Epidermal melanocyte (primary cell): ENCODE results near the gene DUSP14.
"Not testable (repeated sequence)": the region's sequence is repeated elsewhere in the genome, so short reads cannot be mapped to it uniquely, and the experiment has no call there.

Experiments
- DNase-seq: peaks from one replicate; pipeline ENCODE4 v3.0.0; 2011; ENCODE audit warnings: low spot score; ENCODE audit not compliant: insufficient read length

Gene DUSP14, protein sequence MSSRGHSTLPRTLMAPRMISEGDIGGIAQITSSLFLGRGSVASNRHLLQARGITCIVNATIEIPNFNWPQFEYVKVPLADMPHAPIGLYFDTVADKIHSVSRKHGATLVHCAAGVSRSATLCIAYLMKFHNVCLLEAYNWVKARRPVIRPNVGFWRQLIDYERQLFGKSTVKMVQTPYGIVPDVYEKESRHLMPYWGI

DNA sequence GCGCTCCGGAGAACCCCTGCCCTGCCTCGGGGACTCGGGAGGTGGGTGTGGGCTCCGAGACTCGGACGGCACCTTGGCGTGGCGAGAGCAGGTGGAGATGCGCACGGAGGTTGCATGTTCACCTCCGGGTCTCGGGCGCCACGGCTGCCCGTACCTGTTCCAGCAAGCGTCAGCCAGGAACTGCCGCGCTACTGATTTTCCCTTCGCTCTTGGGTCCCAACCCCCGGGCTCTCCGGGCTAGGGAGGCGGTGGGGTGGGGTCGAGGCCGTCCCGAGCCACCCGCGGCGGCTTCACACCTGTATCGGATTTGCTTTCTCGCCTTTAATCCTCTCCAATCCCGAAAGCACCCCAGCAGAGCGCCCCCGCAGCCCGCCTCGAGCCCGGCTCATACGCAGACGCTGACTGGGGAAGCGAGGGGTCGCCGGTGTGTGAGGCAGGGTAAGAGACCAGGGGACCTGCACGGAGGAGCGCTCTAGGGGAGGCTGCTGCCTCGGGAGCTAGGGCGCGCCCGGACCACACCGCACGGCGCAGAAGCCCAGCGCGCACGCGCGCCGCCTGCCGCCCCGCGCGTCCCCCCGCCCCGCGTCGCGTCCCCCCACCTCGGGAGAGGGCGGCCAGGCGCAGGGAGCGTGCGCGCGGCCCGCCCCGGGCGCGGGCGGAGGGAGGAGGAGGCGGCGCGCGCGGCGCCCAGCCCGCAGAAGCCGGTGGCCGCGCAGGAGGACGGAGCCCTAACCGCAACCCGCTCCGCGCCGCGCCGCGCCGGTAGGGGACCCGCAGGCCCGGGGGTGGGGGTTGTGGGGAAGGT, at the start of gene DUSP14:
TSS of gene DUSP14 (plus strand) at position 695 of the 805 bp plus-strand sequence. CDS start 22,382 bp downstream, outside the sequence.
- DNase-seq = peak; percentile 74

DNA sequence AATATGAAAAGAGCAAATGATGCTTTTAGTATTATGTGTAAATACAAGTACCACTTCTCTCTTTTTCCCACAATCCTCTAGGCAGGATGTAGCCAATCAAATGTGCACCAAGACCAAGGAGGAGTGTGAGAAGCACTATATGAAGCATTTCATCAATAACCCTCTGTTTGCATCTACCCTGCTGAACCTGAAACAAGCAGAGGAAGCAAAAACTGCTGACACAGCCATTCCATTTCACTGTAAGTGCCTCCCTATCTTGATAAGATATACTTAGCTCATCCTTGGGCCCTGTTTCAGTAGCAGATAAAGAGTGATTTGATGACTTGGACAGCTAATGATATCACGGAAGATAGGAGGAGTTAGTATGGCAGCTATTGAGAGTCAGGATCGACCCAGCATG, 49.3 kb upstream of the DUSP14 start:
- DNase-seq = no peak

DNA sequence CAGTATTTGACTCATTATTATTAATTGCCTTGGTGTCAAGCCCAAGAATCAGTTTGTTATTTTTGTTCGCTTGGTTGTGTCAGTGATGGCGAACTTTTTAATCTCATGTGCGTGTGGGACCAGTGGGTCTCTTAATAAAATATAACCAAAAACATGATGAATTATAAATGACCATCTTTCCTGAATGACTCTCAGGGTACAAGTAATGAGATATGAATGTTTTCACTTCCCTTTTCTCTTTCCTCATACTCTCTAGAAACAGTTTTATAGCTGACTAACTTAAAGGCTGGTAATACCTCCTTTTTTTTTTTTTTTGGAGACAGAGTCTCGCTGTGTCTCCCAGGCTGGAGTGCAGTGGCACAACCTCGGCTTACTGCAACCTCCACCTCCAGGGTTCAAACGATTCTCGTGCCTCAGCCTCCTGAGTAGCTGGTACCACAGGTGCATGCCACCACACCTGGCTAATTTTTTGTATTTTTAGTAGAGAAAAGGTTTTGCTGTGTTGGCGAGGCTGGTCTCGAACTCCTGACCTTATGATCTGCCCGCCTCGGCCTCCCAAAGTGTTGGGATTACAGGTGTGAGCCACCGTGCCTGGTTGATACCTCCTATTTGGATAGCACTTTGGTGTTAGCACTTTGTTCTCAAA, 48.2 kb upstream of the DUSP14 start:
- not testable (repeated sequence) for DNase-seq

DNA sequence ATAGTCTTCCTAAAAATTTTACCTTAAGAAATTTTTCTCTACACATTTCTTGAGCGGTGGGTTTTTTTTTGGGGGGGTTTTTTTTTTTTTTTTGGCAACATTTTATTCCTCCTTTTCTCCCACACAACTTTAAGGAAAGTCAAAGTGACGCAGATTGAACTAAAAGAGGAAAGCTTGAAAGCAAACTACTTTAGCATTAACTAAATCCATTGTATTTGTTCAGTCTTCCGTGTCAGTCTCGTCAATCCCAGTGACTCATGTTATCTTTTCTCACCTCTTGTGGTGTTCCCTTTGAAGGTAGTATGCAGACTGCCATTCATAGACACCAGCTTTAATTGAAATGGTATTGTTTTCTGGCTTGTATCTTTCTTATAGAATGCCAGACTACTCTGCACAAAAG, 43.7 kb upstream of the DUSP14 start:
- DNase-seq = no peak

DNA sequence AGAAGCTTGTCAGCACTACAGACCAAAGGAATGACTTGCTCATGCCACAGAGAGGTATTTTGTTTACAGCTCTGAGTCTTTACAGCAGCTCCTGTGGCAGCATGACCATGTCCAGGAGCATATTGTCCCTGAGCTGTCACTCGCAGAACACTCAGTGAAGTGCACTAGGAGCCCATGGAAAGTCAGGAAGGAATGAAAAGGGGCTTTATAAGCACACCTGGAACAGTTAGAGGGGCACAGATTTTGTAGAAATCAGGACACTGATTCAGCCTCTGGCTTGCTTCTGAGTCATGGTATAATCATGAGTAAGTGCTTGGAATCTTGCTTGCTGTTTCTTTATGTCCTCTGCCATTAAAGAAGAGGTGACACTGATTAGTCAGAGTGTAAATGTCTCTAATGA, 42.0 kb upstream of the DUSP14 start:
- no peak for DNase-seq

DNA sequence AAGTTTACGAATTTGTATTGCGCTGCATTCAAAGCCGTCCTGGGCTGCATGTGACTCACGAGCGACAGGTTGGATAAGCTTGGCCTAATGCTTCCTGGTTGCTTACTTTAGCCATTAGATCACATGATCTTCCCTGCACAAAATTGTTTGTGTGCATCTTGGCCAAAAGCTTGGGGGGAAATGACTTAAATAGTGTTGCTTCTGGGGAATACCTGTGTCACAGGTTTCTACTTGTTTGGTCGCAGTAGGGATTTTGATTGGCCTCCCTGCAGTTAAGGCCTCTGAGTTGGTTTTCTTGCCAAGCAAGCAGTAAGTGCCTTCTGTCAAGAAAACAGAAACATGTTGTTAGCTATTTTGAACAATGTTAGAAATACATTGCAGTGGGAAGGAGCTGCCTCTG, 39.6 kb upstream of the DUSP14 start:
- no peak for DNase-seq

DNA sequence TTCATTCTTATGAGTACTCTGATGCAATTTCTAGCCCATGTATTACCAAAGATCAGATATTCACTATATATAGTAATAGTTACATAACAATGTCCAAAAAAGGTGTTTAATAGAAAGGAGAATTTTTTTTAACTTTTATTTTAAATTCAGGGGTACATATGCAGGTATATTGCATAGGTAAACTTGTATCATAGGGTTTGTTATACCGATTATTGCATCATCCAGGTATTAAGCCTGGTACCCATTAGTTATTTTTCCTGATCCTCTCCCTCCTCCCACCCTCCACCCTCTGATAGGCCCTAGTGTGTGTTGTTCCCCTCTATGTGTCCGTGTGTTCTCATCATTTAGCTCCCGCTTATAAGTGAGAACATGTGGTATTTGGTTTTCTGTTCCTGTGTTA, 31.9 kb upstream of the DUSP14 start:
- not testable (repeated sequence) for DNase-seq

DNA sequence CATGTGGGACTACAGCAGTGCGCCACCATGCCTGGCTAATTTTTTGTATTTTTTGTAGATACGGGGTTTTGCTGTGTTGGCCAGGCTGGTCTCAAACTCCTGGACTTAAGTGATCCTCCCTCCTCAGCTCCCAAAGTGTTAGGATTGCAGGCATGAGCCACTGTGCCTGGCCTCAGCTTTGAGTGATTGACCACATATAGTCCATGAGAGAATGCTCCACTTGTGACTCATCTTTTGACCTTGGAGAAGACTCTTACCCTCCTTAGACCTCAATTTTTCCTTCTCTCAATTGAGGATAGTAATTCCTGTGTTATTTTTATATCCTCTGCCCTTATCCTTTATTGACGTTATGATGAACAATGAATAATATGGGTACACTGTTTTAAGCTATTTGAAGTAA, 30.9 kb upstream of the DUSP14 start:
- no peak for DNase-seq

DNA sequence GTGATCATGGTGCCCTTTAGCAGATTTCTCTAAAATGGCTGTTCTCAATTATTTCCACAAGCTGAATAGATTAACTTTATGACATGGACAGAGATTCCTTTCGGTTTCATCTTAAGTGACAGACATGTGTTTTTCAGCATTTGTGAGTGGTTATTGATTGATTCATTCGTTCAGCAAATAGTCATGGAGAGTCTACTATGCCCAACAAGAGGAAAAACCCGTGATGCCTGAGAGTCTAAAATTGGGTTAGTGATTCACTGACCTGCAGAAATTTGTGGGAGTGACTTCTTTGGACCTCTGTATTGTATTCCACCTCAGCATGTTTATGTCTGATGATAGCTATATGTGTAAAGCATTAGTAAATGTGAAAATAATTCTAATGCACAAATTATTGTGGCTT, 28.0 kb upstream of the DUSP14 start:
- DNase-seq = no peak

DNA sequence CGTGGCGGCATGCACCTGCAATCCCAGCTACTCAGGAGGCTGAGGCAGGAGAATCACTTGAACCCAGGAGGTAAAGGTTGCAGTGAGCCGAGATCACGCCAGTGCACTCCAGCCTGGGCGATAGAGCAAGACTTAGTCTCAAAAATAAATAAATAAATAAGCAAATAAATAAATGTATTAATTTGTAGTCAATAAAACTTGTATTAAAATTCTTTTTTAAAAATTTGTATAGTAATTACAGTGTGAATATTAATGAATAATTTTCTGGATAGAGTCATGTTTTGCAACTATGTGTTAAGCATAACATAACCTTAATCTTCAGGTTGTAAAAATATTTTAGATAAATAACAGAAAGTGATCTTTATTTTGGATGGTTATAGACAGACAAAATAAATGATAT, 27.2 kb upstream of the DUSP14 start:
- no peak for DNase-seq

DNA sequence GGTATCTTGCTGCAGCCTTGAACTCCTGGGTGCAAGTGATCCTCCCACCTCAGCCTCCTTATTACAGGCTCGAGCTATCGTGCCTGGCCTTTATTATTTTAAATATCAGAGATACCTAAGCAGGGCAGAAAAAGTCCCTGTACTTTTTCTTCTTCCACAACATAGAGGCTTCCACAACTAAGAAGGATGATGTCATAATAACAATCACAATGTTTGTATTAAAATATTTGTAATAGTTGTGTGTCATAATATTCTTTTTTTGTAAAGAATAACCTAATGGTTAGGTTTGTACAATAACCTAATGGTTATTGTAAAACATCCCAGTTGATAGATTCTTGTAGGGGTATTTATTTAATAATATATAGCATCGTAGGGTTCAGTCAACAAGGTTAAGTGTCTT, 26.7 kb upstream of the DUSP14 start:
- no peak for DNase-seq

DNA sequence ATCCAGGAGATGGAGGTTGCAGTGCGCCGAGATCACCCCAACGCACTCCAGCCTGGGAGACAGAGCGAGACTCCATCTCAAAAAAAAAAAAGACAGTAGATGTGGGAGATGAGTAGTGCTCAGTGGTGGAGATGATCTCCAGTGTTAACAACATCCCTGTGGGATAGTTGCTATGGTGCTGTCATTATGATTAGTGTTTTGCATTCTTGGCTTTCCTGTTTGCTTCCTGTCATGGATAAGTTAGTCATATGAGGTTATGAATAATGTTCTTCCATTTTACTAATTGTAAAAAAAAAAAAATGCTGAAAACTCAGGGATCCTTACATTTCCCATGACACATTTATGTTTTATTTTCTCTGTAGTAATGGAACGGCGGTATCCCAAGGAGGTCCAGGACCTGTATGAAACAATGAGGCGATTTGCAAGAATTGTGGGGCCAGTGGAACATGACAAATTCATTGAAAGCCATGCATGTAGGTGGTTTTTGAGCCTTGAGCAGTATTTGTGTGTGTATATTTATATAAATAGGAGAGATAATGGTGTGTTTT, 24.5 kb upstream of the DUSP14 start:
- no peak for DNase-seq

DNA sequence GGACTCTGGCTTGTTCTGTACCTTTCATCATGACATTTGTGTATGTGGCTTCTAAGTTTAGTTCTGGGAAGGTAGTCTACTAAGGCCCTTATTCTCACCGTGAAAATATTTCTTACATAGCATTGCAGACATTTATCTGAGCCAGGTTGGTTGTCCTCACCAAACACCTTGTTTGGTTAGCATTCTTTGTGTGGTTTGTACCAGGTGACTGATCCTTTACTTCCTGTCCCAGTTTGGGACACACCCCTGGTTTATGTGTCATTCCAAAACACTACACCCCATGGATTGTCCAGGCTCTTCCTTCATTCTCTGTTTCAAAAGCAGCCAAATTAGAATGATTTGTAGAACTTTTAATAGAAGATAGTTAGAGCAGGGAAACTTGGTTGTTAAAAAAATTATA, 23.2 kb upstream of the DUSP14 start:
- DNase-seq = no peak

DNA sequence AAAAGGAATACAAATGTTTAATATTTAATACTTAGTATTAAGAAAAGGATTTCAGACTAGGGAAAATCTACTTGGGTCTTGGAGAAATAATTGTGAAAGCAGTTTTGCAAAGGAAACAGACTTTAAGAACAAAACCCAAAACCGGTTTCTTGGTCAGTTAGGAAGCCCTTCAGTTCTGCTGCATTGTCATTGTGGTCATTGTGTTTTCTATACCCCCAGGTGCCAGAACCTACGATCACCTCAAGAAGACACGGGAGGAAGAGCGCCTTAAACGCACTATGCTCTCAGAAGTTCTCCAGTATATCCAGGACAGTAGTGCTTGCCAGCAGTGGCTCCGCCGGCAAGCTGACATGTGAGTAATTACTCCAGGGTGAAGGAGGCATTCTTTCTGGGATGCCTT, 19.5 kb upstream of the DUSP14 start:
- no peak for DNase-seq

DNA sequence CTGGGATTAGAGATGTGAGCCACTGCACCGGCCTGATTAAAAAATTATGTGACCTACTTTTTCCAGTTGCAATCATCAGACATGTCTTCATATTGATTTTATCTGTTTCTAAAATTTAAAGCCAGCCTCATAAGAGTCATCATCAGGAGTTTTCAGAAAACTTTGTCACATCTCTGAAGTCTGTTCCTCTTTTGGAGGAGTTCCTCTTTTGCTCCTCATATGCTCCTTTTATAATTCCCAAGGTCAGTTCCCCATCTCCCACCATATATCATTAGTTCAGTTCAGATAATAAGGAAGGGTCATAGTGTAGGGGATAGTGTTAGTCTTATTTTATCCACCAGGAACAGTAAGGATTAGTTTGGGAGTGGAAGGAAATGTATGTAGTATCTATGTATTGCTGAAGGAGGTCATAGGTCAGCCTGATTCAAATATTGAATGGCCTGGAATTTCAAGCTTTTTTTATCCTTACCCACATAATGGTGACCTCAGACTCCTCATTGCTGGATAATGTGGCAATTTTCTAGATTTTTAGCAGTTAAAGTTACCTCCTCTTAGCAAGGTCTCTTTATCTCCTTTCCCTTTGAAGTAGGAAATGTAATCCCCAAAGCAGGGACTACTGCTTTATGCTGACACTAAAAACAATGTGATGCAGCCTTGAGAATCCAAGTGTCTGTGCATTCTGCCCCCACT, 13.8 kb upstream of the DUSP14 start:
- no peak for DNase-seq

DNA sequence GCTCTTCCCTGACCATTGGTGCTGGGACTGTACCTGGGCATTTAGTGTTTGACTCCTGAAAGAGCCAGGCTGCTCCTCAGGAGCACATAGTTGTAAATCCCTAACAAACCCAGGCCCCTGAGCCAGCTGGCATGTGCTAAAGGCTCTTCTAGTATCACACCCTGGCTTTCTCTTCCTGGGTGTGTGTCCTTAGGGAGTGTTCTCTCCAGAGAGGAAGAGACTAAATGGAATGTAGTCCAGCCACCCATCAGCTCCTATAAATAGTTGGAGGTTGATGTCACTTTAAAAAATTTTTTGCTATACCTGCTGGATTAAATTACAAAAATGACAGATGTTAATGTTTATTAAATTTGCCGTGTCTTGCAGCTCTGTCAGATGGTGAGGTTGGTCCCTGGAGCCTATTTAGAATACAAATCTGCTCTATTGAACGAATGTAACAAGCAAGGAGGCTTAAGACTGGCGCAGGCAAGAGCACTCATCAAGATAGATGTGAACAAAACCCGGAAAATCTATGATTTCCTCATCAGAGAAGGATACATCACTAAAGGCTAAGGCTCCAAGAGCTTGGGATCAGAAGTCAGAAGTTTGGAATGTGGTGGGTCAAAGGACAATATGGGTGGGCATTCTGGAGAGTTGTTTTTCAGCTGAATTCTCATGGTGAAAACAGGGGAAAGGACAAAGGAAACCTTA, 13.1 kb upstream of the DUSP14 start:
- DNase-seq = no peak

DNA sequence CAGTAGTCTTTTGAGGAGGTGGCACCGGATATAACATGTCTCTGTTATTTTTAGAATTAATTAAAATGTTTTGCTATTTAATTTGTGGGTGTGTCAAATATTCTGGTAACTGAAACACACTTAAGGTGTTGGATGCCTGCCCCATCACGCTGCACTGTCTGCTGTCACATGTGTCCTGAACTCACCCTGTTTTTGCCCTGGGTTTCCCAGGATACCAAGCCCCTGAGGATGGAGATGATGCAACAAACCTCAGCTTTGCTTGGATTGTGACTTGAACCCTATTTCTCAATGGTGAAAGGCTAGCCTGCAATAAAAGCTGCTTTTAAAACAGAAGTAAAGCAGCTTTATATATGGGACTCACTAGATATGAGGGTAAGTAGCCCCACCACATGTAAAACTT, 11.5 kb upstream of the DUSP14 start:
- DNase-seq = no peak

DNA sequence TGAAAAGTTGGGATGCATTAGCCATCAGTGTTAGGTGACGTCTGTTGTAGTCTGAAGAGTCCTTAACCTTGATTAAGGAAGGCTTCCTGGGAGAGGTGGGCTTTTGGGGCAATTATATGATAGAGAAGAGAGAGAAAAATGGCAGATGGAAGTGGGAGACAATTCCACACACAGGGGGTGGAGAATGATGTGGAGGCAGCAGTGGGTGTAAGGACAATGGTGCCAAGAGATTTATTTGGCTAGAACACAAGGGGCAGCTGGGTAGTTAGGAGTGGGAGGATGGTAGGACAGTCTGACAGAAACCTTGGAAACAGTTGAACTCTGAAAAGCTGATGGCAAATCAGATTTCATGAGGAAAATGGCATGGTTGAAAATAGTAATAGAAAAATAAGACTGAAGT, 10.7 kb upstream of the DUSP14 start:
- no peak for DNase-seq

DNA sequence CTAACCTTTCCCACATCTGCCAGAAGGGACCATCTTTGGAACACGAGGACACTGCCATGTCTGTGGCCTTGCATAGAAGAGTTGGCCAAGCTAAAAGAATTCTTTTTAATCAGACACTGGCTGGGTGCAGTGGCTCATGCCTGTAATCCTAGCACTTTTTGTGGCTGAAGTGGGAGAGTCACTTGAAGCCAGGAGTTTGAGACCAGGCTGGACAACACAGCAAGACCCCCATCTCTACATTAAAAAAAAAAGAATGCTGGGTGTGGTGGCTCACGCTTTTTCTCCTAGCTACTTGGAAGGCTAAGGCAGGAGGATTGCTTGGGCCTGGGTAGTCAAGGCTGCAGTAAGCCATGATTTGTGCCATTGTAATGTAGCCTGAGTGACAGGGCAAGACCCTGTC, 9.3 kb upstream of the DUSP14 start:
- DNase-seq = no peak

DNA sequence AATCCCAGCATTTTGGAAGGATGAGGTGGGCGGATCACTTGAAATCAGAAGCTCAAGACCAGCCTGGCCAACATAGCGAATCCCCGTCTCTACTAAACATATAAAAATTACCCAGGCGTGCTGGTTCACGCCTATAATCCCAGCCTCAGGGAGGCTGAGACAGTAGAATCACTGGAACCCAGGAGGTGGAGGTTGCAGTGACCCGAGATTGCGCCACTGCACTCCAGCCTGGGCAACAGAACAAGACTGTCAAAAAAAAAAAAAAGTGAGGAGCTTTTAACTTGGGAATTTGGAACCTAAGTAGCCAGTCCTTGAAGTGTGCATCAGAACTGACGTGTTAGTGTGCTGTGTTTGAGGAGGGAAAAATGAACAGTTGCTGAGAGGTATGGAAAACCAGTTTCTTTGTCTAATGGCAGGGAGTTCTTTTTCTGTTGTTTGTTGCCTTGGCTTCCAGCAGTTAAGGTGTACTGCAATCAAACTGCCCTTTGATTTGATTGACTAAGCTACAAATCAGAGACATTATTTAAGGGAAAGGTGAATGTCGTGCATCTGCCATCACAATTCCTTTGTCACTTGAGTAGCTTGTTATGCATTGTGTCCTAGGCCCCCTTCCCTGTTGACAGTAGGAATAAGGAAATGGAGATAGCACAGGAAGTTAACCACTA, 8.6 kb upstream of the DUSP14 start:
- DNase-seq = no peak
